Mucosa of rectum (tissue), 2 donors: Measurements from ENCODE around the gene OSBPL2.

Experiments
- H3K27ac ChIP-seq, 2 donors: one replicate each; pipeline ENCODE4 v1.7.0; 2013; ENCODE audit warnings: inconsistent platforms in 2 of 2, low read depth in 2 of 2, low read length in 2 of 2
- H3K27me3 ChIP-seq, 2 donors: one replicate each; pipeline ENCODE4 v1.7.0; 2013; ENCODE audit warnings: low read length in 2 of 2; ENCODE audit not compliant: control insufficient read depth in 2 of 2, insufficient read depth in 2 of 2
- H3K36me3 ChIP-seq, 2 donors: one replicate each; pipeline ENCODE4 v1.7.0; 2013; ENCODE audit warnings: low read length in 2 of 2; ENCODE audit not compliant: control insufficient read depth in 2 of 2, insufficient read depth in 2 of 2
- H3K4me1 ChIP-seq, 2 donors: one replicate each; pipeline ENCODE4 v1.7.0; 2013; ENCODE audit warnings: low read length in 2 of 2, mild to moderate bottlenecking in 1 of 2; ENCODE audit not compliant: control insufficient read depth in 2 of 2, insufficient read depth in 2 of 2
- H3K4me3 ChIP-seq, 2 donors: one replicate each; pipeline ENCODE4 v1.7.0; 2013; ENCODE audit warnings: low read length in 2 of 2
- H3K9ac ChIP-seq, 2 donors: one replicate each; pipeline ENCODE4 v1.7.0; 2013; ENCODE audit warnings: low read length in 2 of 2, low read depth in 1 of 2, mild to moderate bottlenecking in 1 of 2
- H3K9me3 ChIP-seq, 2 donors: one replicate each; pipeline ENCODE4 v1.7.0; 2013; ENCODE audit warnings: low read length in 2 of 2; ENCODE audit not compliant: control insufficient read depth in 2 of 2
- donor health status: healthy.
- donor health status: Normal muscosa, but diverticular disease.

Gene OSBPL2

GRCh38 chr20:62288535-62289105 lies 50.3 kb downstream of the OSBPL2 start:
- Histone ChIP-seq H3K4me1 (no peaks in the 10 kb centered on the region), H3K9me3 (no peaks in the 10 kb centered on the region), H3K27ac (no peak overlapping the region), H3K9ac (no peak overlapping the region), H3K4me3 (no peak overlapping the region), H3K36me3 (peaks cover 33 to 51% of the 10 kb centered on the region in 2 donors), H3K27me3 (no peaks in the 10 kb centered on the region)

GRCh38 chr20:62289131-62289530 lies 50.8 kb downstream of the OSBPL2 start:
- Histone ChIP-seq H3K27me3 (no peaks in the 10 kb centered on the region), H3K9me3 (no peaks in the 10 kb centered on the region), H3K4me3 (no peak overlapping the region), H3K27ac (no peak overlapping the region), H3K9ac (no peak overlapping the region), H3K36me3 (peaks cover 32 to 51% of the 10 kb centered on the region in 2 donors), H3K4me1 (no peaks in the 10 kb centered on the region)

- Histone ChIP-seq H3K27me3 (no peaks in the 10 kb centered on the region), H3K9me3 (no peaks in the 10 kb centered on the region), H3K27ac (no peak overlapping the region), H3K4me3 (no peak overlapping the region), H3K9ac (no peak overlapping the region), H3K4me1 (no peaks in the 10 kb centered on the region), H3K36me3 (peaks cover 38 to 53% of the 10 kb centered on the region in 2 donors)
Measured at GRCh38 chr20:62289898-62290297, 51.6 kb downstream of the OSBPL2 start.

GRCh38 chr20:62291251-62292066 lies 53.1 kb downstream of the OSBPL2 start:
- H3K9me3 ChIP-seq = no peaks in the 10 kb centered on the region
- H3K9ac ChIP-seq = no peak overlapping the region
- H3K36me3 ChIP-seq = peaks cover 44 to 55% of the 10 kb centered on the region in 2 donors
- no peaks in the 10 kb centered on the region for H3K4me1 ChIP-seq
- H3K4me3 ChIP-seq = no peak overlapping the region
- no peak overlapping the region for H3K27ac ChIP-seq
- no peaks in the 10 kb centered on the region for H3K27me3 ChIP-seq

- Histone ChIP-seq H3K9me3 (no peaks in the 10 kb centered on the region), H3K4me3 (no peak overlapping the region), H3K27me3 (no peaks in the 10 kb centered on the region), H3K9ac (no peak overlapping the region), H3K36me3 (peaks cover 44 to 56% of the 10 kb centered on the region in 2 donors), H3K27ac (no peak overlapping the region), H3K4me1 (no peaks in the 10 kb centered on the region)
Measured at GRCh38 chr20:62292108-62292507, 53.8 kb downstream of the OSBPL2 start.

GRCh38 chr20:62293111-62293784 lies 54.9 kb downstream of the OSBPL2 start:
- Histone ChIP-seq H3K9ac (no peak overlapping the region), H3K9me3 (no peaks in the 10 kb centered on the region), H3K4me1 (no peaks in the 10 kb centered on the region), H3K27ac (no peak overlapping the region), H3K36me3 (peaks cover 39 to 57% of the 10 kb centered on the region in 2 donors), H3K27me3 (no peaks in the 10 kb centered on the region), H3K4me3 (no peak overlapping the region)

GRCh38 chr20:62293946-62294345 lies 55.6 kb downstream of the OSBPL2 start:
- no peaks in the 10 kb centered on the region for H3K4me1 ChIP-seq
- H3K4me3 ChIP-seq = no peak overlapping the region
- no peaks in the 10 kb centered on the region for H3K9me3 ChIP-seq
- no peak overlapping the region for H3K9ac ChIP-seq
- peaks cover 34 to 58% of the 10 kb centered on the region in 2 donors for H3K36me3 ChIP-seq
- no peak overlapping the region for H3K27ac ChIP-seq
- no peaks in the 10 kb centered on the region for H3K27me3 ChIP-seq

- Histone ChIP-seq H3K4me1 (no peaks in the 10 kb centered on the region), H3K27me3 (no peaks in the 10 kb centered on the region), H3K9ac (no peak overlapping the region), H3K27ac (no peak overlapping the region), H3K9me3 (no peaks in the 10 kb centered on the region), H3K4me3 (no peak overlapping the region), H3K36me3 (peaks cover 30 to 54% of the 10 kb centered on the region in 2 donors)
Measured at GRCh38 chr20:62294516-62294915, 56.2 kb downstream of the OSBPL2 start.

- H3K4me3 ChIP-seq = no peak overlapping the region
- no peaks in the 10 kb centered on the region for H3K4me1 ChIP-seq
- H3K9me3 ChIP-seq = no peaks in the 10 kb centered on the region
- H3K27me3 ChIP-seq = no peaks in the 10 kb centered on the region
- peaks cover 22 to 43% of the 10 kb centered on the region in 2 donors for H3K36me3 ChIP-seq
- H3K9ac ChIP-seq = no peak overlapping the region
- no peak overlapping the region for H3K27ac ChIP-seq
Measured at GRCh38 chr20:62296724-62297448, 58.6 kb downstream of the OSBPL2 start.
